ENCODE data around the gene LARGE1. TPM values are rescaled to one million over a fixed set of nuclear protein-coding genes. Genes with fewer than 3 reads are reported as not detected.
"Not testable (repeated sequence)": the region's sequence is repeated elsewhere in the genome, so short reads cannot be mapped to it uniquely, and the experiment has no call there.

The LARGE1 gene
- total and polyA plus RNA-seq, 10 donors, result 1.9 to 35.8 (median 22.8) TPM

DNA sequence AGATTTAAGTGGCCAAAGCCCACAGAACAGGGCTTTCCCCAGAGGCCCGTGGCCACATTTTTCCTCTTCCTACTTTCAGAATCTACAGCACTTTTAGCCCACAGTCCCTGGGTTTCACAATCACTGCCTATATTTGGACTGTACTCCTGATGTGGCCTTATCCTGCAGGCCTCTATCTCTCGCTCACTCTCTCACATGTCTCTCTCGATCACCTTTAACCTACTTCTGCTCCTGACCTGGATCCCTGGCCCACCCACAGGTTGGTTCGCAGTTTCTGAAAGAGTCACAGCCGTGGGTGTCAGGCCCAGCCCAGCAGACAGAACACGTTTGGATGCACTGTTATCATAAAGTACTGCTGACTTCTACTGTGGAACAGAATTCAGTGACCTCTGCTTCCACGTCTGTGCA lies 55.5 kb downstream of the LARGE1 start:
- Histone ChIP-seq H3K27me3 (replicated peaks in 1 of 7) (no peaks in the 10 kb centered on the region), H3K36me3 (no peaks in the 10 kb centered on the region), H3K4me3 (no peak overlapping the region), H3K4me1 (no peaks in the 10 kb centered on the region), H3K27ac (no peak overlapping the region), H3K9me3 (no peaks in the 10 kb centered on the region)
- intact Hi-C loops (cut with DNase I; ENCODE audit: low total_unique reads), result no loop called here
- no peak for DNase-seq
- TF ChIP-seq POLR2AphosphoS5 (IDR thresholded peaks at IDR 0.05) (no peak), POLR2A (IDR thresholded peaks at IDR 0.05) (no peak), CTCF (IDR thresholded peaks at IDR 0.05 in 8 of 11, conservative IDR thresholded peaks at IDR 0.05 in 3 of 11) (no peak)
- WGBS, 5 donors, result 73 to 83% (median 78%) methylated on average over 7 of the region's 7 CpGs

DNA sequence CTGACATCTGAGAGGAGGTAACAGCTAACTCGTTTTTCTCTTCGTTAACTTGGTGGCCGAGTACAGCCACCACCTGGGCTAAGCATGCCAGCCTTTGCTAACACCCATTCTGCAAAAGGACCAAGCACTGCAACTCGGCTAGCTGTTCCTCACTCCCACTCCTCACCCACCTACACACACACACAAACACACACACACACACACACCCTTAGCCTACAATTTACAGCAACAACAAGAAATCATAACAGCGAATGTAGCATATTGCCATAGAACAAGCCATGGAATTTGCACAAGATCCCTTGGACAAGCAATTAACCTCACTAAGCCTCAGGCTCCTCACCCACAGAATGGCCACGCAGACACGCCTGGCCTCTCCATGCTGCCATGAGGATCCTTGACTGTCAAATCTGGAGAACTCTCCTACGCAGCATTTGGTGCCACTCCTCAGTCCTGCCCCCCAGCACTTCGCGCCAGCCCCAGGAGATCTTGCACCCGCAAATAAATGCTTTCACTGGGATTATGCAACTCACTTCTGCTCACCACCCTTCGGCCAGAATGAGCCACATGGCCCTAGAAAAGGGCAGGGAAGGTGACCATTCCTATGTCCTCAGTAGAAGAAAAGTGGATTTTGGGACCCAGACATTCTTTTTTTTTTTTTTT lies 58.9 kb downstream of the LARGE1 start:
- no peak for DNase-seq
- intact Hi-C loops (cut with DNase I; ENCODE audit: low total_unique reads), result no loop called here
- no peak overlapping the region for H3K27ac ChIP-seq
- TF ChIP-seq CTCF (IDR thresholded peaks at IDR 0.05 in 8 of 11, conservative IDR thresholded peaks at IDR 0.05 in 3 of 11) (no peak), POLR2AphosphoS5 (IDR thresholded peaks at IDR 0.05) (no peak), POLR2A (IDR thresholded peaks at IDR 0.05) (no peak)
- no peaks in the 10 kb centered on the region for H3K27me3 ChIP-seq (replicated peaks in 1 of 7)
- H3K9me3 ChIP-seq, result peaks cover 0 to 7% (median 0%) of the 10 kb centered on the region in 8 donors
- H3K4me1 ChIP-seq, result no peaks in the 10 kb centered on the region
- no peaks in the 10 kb centered on the region for H3K36me3 ChIP-seq
- no peak overlapping the region for H3K4me3 ChIP-seq
- WGBS, 5 donors, result 87 to 91% (median 90%) methylated on average over 12 of the region's 12 CpGs

DNA sequence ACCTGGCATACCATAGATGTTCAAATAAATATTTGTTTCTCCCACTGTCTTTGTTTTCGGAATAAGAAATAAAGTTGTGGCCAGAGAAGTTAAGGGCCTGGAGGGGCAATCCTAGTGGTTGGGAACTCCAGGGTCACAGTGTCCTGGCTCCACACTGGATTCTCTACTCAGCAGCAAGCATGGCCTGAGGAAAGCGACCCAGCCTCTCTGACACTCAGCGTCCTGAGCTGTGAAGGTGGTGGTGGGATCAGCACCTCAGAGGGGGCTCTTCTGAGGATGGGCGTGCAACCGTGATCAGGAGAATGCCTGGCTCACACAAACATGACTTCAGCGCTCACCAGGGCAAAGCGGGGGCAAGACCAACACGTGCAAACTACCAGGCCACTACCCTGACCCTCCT lies 59.9 kb downstream of the LARGE1 start:
- 82 to 96% (median 89%) methylated on average over 6 to 8 of the region's 8 CpGs for WGBS, 5 donors
- H3K36me3 ChIP-seq, result no peaks in the 10 kb centered on the region
- no peak for DNase-seq
- no peaks in the 10 kb centered on the region for H3K27me3 ChIP-seq (replicated peaks in 1 of 7)
- TF ChIP-seq POLR2AphosphoS5 (IDR thresholded peaks at IDR 0.05), result no peak
- peaks cover 0 to 7% (median 0%) of the 10 kb centered on the region in 8 donors for H3K9me3 ChIP-seq
- no peak overlapping the region for H3K4me3 ChIP-seq
- H3K27ac ChIP-seq, result no peak overlapping the region
- H3K4me1 ChIP-seq, result no peaks in the 10 kb centered on the region
- intact Hi-C loops (cut with DNase I; ENCODE audit: low total_unique reads), result no loop called here

- Histone ChIP-seq H3K4me1 (peaks cover 0 to 6% (median 1%) of the 10 kb centered on the region in 6 donors), H3K9me3 (peaks cover 0 to 7% (median 0%) of the 10 kb centered on the region in 8 donors), H3K36me3 (no peaks in the 10 kb centered on the region), H3K27ac (no peak overlapping the region), H3K4me3 (no peak overlapping the region), H3K27me3 (replicated peaks in 1 of 7) (no peaks in the 10 kb centered on the region)
- TF ChIP-seq POLR2AphosphoS5 (IDR thresholded peaks at IDR 0.05) (no peak), CTCF (IDR thresholded peaks at IDR 0.05 in 8 of 11, conservative IDR thresholded peaks at IDR 0.05 in 3 of 11) (no peak), POLR2A (IDR thresholded peaks at IDR 0.05) (no peak)
- 92 to 97% (median 94%) methylated on average over 6 of the region's 6 CpGs for WGBS, 5 donors
- intact Hi-C loops (cut with DNase I; ENCODE audit: low total_unique reads), result no loop called here
- no peak for DNase-seq
Measured at GRCh38 chr22:33859311-33859710, 61.0 kb downstream of the LARGE1 start.

- intact Hi-C loops (cut with DNase I; ENCODE audit: low total_unique reads); H3K36me3 ChIP-seq; H3K4me3 ChIP-seq; H3K27ac ChIP-seq; H3K27me3 ChIP-seq (replicated peaks in 1 of 7); H3K9me3 ChIP-seq; DNase-seq: not testable (repeated sequence)
- 86 to 90% (median 89%) methylated on average over 5 of the region's 5 CpGs for WGBS, 5 donors
- H3K4me1 ChIP-seq, result peaks cover 0 to 12% (median 4%) of the 10 kb centered on the region in 6 donors
Measured at GRCh38 chr22:33858653-33859052, 61.6 kb downstream of the LARGE1 start.

DNA sequence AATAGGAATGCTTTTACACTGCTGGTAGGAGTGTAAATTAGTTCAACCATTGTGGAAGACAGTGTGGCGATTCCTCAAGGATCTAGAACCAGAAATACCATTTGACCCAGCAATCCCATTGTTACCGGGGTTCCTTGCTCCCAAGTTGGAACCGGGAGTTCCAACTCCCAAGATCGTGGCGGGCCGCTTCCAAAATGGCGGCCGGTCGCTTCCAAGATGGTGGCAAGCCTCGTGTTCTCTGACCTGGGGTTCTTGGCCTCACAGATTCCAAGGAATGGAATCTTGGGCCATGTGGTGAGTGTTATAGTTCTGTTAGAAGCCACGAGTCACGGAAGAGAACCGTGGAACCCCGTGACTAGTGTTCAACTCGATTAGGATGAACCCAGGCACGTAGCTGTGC lies 62.5 kb downstream of the LARGE1 start:
- H3K36me3 ChIP-seq; H3K27me3 ChIP-seq (replicated peaks in 1 of 7); H3K4me3 ChIP-seq; DNase-seq; intact Hi-C loops (cut with DNase I; ENCODE audit: low total_unique reads); H3K9me3 ChIP-seq; H3K27ac ChIP-seq: not testable (repeated sequence)
- 93 to 98% (median 95%) methylated on average over 16 of the region's 16 CpGs for WGBS, 5 donors
- H3K4me1 ChIP-seq, result peaks cover 0 to 21% (median 13%) of the 10 kb centered on the region in 6 donors
